ENCODE data around the gene ARIH2.

- no peak for TF ChIP-seq CTCF (conservative IDR thresholded peaks at IDR 0.05; ENCODE audit: low read depth, low read length)
- TF ChIP-seq EZH2 (IDR thresholded peaks at IDR 0.05; ENCODE audit: borderline replicate concordance, low read depth, low read length, poor library complexity, severe bottlenecking) = no peak
These were observed 20.0 kb upstream of the ARIH2 start, which contains the start of gene SLC25A20 for GRCh38 chr3:48898383-48899234.
